H54 (cell line): Measurements from ENCODE around the gene SHC1.

Experiments
- DNase-seq: peaks from one replicate; pipeline ENCODE4 v3.0.0; 2011; ENCODE audit warnings: low spot score, mixed read lengths; ENCODE audit not compliant: insufficient read length
- FAIRE-seq: peaks from 3 replicates; lab custom pipeline; 2011; peaks lifted over from hg19 to GRCh38; lab: Jason Lieb, UNC
- POLR2A ChIP-seq: IDR thresholded peaks from 2 replicates; pipeline ENCODE4 v1.6.1; 2011; ENCODE audit warnings: low read depth, mild to moderate bottlenecking, low read length

Gene SHC1, protein sequence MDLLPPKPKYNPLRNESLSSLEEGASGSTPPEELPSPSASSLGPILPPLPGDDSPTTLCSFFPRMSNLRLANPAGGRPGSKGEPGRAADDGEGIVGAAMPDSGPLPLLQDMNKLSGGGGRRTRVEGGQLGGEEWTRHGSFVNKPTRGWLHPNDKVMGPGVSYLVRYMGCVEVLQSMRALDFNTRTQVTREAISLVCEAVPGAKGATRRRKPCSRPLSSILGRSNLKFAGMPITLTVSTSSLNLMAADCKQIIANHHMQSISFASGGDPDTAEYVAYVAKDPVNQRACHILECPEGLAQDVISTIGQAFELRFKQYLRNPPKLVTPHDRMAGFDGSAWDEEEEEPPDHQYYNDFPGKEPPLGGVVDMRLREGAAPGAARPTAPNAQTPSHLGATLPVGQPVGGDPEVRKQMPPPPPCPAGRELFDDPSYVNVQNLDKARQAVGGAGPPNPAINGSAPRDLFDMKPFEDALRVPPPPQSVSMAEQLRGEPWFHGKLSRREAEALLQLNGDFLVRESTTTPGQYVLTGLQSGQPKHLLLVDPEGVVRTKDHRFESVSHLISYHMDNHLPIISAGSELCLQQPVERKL

DNA sequence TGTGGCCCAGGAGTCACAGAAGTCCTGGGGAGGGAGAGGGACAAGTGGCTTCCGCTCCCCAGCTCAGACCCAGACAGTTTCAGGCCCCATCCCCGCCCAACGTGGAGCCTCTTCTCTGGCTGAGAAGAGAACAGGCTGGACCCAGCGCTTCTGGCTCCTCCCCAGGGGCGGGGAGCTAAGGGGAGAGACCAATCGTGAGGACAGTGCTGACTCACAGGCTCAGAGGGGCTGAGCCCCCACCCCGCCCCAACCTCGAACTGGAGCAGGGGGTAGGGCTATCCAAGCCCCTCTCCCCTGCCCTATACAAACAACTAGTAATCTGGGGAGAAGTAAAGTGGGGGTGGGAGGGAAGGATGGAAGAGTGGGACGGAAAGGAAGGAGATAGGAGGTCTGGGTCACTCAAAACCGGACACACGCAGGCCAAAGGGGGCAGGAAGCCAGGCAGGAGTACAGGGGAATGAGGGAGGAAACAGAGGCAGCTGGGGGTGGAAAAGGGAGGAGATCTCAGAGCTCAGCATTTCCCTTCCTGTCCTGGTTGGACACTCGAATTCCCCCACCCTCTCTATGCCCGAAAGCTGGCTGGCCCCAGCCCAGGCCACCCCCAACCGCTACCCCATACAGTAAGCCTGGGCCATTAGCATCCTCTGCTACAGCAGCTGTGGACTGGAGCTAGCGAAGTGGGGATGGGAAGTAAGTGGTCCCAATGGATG lies at the start of gene SHC1:
Gene SHC1, minus strand, starts transcription at position 117 of the 710 bp plus-strand sequence. CDS start 221 bp downstream, outside the sequence.
- peak; percentile 90 for DNase-seq
- peak; percentile 96 for TF ChIP-seq POLR2A
- FAIRE-seq: no peak

DNA sequence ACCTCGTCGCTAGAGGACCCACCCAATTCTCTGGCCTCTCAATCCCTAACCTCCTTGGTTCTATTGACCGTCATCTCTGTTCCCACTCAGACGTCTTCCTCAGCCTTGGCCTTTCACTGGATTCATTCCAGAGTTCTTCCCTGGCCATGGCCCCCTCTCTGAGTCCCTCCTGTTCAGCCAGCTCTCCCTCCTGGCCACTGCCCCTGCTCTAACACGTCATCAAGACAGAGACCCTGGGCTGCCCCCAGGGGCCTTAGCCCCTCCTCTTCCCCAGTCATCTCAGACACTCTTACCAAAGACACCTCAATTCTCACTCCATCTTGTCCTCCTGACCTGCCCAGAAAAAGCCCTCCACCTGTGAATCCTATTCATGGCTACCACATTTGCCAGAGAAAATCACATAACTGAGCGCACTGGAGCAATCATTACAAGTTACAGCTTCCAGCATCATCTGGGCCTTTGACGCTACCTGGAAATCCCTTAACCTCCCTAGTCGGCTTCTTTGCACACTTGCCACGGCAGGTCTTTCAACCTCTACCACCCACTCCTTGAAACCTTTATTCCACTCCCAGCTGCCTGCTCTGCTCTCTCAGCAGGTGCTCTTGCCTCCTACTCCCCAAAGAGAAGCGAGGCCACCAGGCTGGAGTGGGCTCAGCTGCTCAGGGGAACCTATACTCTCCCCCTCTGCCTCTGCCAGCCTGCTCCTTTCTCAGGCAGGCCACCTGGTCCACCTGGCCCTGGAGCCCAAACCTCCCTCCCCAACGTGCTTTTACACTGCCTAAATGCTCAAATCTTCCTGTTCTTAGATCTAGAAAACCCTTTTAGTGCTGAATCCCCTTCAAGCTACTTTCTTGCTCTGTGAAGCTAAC lies 49.1 kb upstream of the SHC1 start:
- FAIRE-seq (no peak), DNase-seq (no peak)
- no peak for TF ChIP-seq POLR2A

DNA sequence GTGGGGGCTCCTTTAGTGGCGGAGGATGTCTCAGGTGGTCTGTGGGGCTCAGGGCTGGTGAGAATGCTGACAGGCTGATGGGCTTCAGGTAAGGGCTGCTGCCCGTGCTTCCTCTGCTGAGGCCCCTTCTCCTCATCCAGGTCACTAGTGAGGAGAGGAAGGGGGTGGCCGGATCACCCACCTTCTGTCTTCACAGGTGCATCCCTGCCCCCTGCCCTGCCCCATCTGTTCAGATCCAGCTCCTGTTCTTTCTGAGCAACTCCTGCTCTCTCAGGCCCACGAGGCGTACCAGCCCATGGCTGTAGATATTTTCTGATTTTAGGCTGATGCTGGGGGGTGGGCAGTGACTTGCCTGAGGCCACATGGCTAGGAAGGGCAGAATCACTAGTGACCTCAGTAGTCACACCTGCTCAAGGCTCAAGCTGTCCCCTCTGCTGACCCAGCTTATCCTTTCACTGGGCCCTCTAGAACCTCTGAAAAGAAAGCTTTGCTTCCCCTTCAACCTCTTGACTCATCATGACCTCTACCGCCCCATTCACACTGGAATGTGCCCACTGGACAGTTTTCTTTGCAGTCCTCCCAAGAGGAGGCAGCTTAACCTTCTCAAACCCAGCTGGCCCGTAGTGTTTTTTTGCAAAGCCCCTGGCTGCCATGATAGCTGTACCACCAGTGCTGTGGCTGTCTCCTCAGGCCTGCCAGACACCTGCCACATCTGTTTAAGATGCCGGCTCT lies 48.2 kb upstream of the SHC1 start:
- FAIRE-seq: no peak
- no peak for TF ChIP-seq POLR2A
- DNase-seq: no peak

DNA sequence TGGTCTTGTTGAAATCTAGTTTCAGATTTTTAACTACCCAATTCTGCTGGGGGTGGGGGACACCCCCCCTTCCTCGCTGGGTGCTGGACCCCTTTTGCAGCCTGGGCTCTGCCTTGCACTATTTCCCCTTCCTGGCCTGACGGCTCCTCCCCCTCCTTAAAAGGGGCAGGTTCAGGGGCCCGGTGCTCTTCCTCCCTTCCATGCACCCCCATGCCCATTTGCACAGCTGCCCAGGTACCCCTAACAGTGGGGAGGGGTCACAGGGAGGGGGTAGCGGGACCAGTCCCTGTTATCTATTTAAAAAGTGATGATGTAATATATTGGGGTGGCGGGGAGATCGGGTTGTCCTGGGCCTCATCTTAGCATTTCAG lies 47.4 kb upstream of the SHC1 start:
- TF ChIP-seq POLR2A: no peak
- no peak for DNase-seq
- no peak for FAIRE-seq

DNA sequence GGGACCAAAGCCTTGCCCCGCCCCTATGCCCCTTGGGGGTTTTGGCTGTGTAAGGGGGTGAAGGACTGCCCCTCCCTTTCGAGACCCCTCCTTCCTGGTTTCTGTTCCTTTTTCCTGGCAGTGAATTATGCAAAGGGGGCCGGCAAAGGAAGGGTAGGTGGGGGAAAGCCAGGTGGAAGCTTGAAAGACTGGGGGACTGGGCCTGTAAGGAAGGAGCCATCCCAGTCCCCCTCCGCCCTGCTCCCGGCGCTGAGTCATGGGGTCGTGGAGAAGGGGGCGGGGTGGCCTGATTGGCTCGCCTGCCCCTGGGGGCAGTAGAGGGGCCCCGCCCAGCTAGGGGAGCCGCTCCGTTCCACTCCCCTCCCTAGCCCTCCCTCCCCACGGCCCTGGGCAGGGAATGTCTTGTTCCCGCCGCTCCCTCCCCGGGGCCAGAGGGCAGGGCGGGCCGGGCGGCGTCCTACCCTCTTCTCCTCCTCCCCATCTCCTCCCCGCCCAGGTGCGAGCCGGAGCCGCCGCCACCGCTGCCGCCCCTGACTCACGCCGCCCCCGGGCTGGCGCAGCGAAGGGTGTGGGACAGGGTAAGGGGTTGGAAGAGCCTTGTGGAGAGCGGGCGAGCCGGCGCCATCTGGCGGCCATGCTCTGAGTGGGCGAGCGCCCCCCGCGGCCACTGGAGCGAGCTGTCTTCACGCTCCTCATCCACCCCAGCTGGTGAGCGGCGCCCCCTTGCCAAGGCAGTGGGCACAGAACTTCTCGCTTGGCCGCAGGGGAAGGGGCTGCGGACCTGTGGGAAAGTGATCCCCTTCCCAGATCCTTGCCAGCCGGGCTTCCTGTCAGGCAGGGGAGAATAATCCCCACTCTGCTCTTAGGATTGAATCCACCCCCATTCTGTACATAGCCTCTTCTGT lies 46.7 kb upstream of the SHC1 start:
- no peak for TF ChIP-seq POLR2A
- DNase-seq: peak; percentile 90
- no peak for FAIRE-seq

DNA sequence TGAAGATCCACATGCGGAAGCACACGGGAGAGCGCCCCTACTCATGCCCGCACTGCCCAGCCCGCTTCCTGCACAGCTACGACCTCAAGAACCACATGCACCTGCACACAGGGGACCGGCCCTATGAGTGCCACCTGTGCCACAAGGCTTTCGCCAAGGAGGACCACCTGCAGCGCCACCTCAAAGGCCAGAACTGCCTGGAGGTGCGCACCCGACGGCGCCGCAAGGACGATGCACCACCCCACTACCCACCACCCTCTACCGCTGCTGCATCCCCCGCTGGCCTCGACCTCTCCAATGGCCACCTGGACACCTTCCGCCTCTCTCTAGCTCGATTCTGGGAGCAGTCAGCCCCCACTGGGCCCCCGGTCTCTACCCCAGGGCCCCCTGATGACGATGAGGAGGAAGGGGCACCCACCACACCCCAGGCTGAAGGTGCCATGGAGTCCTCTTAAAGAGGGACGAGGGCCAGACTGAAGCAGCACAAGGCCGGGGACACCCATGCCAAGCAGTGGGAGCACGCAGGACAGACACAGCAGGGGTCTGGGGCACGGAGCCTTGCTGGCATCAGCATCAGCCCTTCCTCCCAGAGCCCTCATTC lies 45.8 kb upstream of the SHC1 start:
- TF ChIP-seq POLR2A: no peak
- no peak for DNase-seq
- FAIRE-seq: no peak

DNA sequence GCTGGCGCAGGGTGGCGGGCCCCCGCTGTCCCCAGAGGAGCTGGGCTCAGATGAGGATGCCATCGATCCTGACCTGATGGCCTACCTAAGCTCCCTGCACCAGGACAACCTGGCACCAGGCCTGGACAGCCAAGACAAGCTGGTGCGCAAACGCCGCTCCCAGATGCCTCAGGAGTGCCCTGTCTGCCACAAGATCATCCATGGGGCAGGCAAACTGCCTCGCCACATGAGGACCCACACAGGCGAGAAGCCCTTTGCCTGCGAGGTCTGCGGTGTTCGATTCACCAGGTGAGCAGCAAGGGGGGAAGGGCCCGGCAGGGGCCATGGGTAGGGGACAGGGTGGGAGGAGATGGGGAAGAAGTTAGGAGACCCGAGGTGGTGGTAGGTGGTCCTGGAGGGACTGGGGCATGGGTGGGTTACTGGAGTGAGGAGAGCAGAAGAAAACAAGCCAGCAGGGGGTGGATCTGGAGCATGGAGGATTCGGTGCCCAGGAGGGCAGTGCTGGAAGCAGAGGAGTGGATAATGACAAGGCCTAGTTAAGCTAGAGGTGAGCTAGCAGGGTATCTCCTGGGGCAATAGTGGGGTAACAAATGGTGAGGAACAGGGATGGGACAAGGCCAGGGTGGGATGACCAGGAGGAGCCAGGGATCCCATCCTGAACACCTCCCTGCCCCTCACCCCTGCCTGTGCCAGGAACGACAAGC lies 45.1 kb upstream of the SHC1 start:
- no peak for TF ChIP-seq POLR2A
- no peak for FAIRE-seq
- DNase-seq: no peak

DNA sequence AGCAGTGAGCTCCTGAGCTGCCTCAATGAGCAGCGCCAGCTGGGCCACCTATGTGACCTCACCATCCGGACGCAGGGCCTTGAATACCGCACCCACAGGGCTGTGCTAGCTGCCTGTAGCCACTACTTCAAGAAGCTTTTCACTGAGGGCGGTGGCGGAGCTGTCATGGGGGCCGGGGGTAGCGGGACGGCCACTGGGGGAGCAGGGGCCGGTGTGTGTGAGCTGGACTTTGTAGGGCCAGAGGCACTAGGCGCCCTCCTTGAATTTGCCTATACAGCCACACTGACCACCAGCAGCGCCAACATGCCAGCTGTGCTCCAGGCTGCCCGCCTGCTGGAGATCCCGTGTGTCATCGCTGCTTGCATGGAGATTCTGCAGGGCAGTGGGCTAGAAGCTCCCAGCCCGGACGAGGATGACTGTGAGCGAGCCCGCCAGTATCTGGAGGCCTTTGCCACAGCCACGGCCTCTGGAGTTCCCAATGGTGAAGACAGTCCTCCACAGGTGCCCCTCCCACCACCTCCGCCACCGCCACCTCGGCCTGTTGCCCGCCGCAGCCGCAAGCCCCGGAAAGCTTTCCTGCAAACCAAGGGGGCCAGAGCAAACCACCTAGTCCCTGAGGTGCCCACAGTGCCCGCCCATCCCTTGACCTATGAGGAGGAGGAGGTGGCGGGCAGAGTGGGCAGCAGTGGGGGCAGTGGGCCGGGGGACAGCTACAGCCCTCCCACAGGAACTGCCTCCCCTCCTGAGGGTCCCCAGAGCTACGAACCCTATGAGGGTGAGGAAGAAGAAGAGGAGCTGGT lies 44.4 kb upstream of the SHC1 start:
- FAIRE-seq (no peak), DNase-seq (no peak)
- TF ChIP-seq POLR2A: no peak

DNA sequence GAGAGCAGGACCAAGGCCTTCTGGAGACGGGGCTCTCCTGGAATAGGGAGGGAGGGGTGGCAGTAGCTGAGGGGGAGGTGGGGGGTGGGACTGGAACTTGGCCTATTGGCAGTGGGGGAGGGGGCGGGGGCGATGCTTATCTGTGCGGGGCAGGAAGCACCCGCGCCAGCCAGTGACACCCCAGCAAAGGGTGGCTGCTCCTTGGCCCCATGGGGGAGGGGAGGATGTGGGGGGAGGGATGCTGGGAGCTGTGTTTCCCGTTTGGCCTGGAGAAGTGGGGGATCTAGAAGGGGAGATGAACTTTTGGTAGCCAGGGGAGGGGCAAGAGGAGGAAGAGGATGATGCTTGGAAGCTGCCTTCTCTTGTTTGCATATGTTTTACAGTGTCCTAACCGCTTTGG lies 43.1 kb upstream of the SHC1 start:
- DNase-seq (no peak), FAIRE-seq (no peak)
- TF ChIP-seq POLR2A: no peak

DNA sequence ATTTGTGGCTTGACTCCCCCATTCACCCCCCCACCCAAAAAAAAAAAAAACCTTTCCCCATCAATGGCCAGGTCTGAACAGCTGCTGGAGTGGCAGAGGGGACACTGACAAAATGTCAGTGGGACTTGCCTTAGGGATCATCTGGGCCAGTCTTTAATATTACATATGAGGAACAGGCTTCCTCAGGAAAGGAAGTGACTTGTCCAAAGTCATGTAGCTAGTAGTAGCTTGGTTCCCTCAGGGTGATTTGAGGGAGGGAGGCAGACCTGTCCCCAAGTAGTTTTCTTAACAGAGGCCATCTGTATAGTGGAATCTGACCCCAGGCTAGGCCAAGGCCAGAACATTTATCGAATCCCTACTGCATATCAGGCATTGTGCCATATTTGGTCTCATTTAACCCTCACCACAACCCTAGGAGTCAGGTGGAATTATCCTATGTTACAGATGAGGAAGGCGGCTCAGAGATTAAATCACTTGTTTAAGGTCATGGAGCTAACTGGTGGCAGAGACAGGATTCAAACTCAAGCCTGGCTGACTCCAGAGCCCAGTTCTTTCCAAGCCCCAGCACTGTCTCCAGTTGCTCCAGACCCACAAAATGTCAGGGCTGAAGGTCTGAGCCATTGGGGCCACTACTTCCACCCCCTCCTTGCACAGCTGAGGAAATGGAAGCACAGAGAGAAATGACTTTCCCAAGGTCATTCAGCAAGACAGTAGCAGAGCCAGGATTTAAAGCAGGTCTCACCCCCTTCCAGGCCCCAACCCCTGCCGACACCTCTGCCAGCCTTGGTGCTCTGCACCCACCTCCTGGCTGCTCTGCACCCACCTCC lies 42.4 kb upstream of the SHC1 start:
- FAIRE-seq: no peak
- no peak for TF ChIP-seq POLR2A
- DNase-seq: no peak
